Stimulated activated CD4-positive, alpha-beta T cell treated with anti-CD3 and anti-CD28 coated beads, Interleukin-1b, Interleukin-23, amount 100 ng/mL, for 24 hours (primary cell): ENCODE measurements around the gene NADSYN1.

Experiments
- DNase-seq, 4 experiments: peaks; one replicate each; pipeline ENCODE4 v3.0.0-alpha.2; 2020; ENCODE audit warnings: low read depth in 4 of 4, low spot score in 1 of 4

The NADSYN1 gene

GRCh38 chr11:71472941-71473792 is 20.2 kb downstream of the NADSYN1 start:
- no peak for DNase-seq

- DNase-seq = no peak
Measured at GRCh38 chr11:71473793-71474080, 20.7 kb downstream of the NADSYN1 start.

- no peak for DNase-seq
Measured at GRCh38 chr11:71474141-71474770, 21.3 kb downstream of the NADSYN1 start.

DNA sequence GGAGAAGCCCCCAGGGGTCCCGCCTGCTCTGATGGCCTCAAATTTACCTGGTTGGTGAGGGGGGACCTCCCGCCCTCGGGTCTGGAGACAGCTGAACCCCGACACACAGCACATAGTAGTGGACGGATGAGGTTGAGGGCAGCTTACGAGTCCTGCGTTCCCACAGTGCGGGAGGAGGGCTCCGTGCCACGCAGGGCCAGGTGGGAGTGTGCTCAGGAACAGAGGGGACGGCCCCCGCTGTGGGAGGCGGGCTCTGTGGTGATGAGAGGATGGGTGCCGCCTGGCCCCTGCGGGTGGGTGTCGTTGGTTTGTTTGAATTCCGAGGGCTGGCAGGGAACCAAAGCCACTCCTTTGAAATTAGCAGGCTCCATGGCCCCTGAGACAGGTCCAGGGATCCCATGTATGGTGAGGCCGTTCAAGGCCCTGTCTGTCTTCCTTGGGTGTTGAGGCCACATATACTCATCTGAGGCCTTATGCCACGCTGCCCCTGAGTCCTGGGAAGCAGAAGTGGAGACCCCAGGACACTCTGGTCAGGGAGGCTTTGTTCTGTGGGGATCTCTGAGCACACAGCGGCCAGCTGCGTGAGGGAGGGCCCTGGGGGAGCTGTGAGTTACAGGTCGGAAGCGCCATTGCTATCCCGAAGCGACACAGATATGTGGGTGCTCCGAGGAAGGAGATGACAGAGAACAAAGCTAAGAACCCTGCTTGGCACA is 21.9 kb downstream of the NADSYN1 start:
- no peak for DNase-seq

DNA sequence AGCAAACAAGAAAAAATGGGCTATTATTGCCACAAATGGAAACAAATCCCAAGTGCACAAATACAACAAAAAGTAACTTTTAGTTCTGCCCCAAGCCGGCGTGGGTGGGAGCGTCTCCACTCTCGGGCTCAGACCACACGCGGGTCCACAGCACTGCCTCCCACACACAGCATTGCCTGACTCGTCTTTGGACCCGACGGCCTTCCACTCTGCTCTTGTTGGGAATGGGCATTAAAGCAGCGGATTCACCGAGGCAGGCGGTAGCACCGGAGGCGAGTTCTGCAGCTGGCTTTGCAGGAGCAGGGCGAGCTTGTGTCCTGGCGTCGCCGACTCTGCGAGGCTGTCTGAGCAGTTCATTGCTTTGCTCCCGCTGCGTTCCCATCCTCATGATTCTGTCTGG is 23.0 kb downstream of the NADSYN1 start:
- DNase-seq = no peak

GRCh38 chr11:71476926-71477640 is 24.1 kb downstream of the NADSYN1 start:
- DNase-seq = no peak

DNA sequence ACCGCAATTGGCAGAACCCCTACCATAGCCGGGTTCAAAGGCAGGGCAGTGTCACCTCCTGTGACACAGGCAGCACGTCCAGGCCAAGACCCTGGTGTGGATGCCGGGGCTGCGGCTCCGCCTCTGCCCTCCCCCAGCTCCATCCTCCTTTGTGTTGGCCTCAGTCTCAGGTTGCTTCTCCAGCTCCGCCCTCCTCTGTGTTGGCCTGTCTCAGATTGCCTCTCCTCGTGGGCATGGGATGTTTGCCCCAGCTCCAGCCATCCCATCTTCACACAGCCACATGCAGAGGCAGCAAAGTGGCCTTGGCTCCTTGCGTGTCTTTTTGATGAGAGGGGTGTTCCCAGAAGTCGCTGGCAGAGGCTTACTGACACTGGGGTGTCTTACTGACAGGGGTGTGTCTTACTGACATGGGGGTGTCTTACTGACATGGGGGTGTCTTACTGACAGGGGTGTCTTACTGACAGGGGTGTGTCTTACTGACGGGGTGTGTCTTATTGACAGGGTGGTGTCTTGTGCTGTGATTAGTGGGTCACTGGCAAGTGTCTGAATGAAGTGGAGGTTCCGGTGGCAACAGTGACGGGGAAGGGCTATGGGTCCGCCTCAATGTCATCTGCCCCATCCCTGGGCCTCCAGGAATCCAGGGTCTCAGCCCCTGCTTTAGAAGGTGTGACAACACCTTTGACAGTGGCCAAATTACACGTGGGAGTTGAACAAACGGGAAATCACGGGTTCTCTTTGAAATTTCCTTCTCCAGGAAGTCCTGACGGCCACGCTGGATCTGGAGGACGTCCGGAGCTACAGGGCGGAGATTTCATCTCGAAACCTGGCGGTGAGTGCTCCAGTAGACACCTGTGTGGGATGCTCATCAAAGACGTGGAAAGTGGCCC is 24.9 kb downstream of the NADSYN1 start:
- no peak for DNase-seq

GRCh38 chr11:71478528-71478840 is 25.5 kb downstream of the NADSYN1 start:
- DNase-seq = no peak

DNA sequence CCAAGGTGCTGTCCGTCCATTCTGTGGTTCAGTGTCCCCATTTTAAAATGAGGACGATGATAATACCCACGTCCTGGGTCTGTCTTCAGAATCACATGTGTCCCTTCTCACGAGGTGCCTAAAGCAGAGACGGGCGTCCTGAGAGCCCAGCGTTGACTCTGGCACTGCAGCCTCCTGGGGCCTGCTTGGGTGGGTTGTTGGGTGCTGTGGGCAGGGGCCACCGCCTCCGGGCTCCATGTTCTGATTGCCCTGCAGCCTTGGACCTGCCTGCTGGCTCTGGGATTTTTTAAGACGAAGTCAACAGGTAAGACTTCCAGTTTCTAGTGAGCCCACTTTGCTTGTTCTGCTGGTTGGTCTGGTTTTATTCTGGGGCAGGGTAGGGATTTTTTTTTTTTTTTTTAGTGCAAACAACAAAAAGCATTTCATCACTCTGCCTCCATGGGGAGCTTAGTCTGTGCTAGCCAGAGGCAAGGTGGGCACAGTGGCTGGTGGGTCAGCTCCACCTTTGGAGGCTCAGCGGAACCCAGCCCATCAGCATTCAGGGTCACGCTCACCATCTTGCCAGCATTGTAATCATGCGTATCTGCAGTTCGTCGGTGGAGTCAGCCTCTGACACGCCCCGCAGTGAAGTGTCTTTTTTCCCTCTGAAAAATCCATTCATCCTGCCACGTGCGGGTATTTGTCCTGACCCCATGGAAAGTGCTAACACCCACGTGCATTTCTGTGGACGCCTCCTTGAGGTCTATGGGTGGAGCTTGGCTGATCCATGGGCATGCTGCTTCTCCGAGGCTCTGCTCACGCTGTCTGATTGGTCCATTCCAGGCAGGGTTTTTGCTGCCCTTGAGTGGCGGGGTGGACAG is 28.3 kb downstream of the NADSYN1 start:
- DNase-seq = no peak

- no peak for DNase-seq
Measured at GRCh38 chr11:71482216-71482615, 29.2 kb downstream of the NADSYN1 start.

DNA sequence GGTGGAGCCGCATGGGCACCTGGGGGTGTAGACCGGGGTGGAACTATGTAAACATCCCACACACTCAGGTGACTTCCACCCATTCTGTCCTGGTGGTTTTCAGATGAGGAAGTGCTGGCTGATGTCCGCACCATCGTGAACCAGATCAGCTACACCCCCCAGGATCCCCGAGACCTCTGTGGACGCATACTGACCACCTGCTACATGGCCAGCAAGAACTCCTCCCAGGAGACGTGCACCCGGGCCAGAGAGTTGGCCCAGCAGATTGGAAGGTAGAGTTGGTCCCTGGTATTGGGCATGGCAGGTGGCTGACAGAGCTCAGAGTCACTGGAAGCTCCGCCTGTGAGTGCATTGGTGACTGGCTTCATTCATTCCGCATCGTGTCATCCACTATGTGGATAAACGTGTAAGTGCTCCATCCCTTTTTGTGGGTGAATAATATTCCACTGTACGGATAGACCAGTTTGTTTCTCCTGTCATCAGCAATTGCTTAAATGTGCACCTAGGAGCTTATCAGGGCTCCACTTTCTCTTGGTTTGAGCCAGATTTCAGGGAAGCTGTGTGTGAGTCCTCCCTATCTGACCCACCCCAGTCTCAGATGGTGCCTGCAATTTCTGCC is 29.9 kb downstream of the NADSYN1 start:
- no peak for DNase-seq

GRCh38 chr11:71483692-71484091 is 30.7 kb downstream of the NADSYN1 start:
- DNase-seq = no peak

DNA sequence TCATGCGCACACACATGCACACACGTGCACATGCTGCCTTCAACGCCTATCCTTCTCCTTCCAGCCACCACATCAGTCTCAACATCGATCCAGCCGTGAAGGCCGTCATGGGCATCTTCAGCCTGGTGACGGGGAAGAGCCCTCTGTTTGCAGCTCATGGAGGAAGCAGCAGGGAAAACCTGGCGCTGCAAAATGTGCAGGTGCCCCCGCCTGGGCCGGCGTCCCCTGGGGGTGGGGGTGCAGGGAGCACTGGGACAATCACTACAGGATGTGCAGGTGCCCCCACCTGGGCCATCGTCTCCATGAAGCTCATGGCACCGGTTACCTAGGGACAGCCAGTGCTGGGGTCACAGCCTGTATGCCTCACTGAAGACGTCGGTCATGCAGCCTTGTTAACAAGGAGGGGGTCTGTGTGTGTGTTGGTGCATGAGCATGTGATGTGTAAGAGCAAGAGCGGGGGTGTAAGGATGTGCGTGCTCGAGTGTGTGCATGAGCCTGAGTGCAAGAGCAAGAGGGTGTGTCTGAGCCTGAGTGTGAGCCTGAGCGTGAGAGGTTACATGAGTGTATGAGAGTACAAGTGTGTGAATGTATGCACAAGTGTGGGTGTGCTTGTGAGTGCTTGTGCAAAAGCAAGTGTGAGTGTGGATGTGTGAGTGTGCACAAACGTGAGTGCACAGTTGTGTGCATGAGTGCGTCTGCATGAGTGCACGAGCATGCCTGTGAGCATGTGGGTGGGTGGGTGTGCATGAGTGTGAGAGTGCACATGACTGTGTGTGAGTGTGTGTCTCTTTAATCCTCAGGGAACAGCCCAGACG is 31.5 kb downstream of the NADSYN1 start:
- DNase-seq = no peak

- DNase-seq = no peak
Measured at GRCh38 chr11:71485063-71485399, 32.0 kb downstream of the NADSYN1 start.

DNA sequence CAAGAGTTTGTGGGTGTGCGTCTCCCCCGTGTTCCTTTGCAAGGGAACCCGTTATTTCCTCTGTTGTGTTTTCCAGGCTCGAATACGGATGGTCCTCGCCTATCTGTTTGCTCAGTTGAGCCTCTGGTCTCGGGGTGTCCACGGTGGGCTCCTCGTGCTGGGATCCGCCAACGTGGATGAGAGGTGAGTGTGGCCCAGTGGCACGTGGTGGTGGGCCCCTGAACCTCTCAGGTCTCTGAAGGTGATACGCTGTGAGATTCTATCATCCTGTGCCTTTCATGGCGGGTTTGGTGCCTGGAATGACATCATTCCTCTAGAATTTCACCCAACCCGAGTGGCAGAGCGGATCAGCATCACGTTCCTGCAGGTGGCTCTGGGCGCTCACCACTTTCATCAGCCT is 32.5 kb downstream of the NADSYN1 start:
- DNase-seq = no peak

- no peak for DNase-seq
Measured at GRCh38 chr11:71486320-71486719, 33.3 kb downstream of the NADSYN1 start.

GRCh38 chr11:71488681-71489270 is 35.8 kb downstream of the NADSYN1 start:
- DNase-seq = no peak

GRCh38 chr11:71489311-71490043 is 36.5 kb downstream of the NADSYN1 start:
- DNase-seq = peak; percentile 7 to 62 (median 45)
